ENCODE data around the gene ITGA2B.

DNA sequence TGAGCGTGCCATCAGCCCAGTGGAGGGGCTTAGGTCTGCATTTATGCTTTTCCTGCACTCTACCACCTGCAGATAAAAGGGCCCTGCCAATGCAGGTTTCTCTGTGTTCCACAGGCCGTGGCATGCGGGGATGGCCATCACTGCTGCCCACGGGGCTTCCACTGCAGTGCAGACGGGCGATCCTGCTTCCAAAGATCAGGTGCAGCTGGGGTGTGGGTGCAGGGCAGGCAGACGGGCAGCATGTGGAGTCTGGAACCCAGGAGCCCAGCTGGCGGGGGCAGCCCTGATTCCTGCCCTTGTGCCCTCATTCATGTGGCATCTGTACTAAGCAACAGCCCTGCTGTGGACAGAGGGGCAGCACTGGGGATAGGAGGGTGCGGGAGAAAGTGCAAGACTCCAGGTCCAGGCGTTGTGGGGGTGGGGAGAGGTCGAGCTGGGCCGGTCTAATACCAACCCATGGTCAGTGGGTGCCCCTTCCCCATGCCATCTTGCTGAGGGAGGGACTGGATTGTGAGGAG is 39.8 kb downstream of the ITGA2B start:
- no peak for TF ChIP-seq FOXA1 (IDR thresholded peaks at IDR 0.05)
- no peak for TF ChIP-seq SP1 (IDR thresholded peaks at IDR 0.05)
- TF ChIP-seq ZNF384 (IDR thresholded peaks at IDR 0.05): no peak
- no peak for TF ChIP-seq SUZ12 (IDR thresholded peaks at IDR 0.05)
- TF ChIP-seq TARDBP (IDR thresholded peaks at IDR 0.05): no peak
- TF ChIP-seq, protein P1, sequence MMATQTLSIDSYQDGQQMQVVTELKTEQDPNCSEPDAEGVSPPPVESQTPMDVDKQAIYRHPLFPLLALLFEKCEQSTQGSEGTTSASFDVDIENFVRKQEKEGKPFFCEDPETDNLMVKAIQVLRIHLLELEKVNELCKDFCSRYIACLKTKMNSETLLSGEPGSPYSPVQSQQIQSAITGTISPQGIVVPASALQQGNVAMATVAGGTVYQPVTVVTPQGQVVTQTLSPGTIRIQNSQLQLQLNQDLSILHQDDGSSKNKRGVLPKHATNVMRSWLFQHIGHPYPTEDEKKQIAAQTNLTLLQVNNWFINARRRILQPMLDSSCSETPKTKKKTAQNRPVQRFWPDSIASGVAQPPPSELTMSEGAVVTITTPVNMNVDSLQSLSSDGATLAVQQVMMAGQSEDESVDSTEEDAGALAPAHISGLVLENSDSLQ (IDR thresholded peaks at IDR 0.05): no peak
- no peak for TF ChIP-seq FOXK2 (IDR thresholded peaks at IDR 0.05)
